ENCODE data around the gene GNPTAB. TPM values are rescaled to one million over a fixed set of nuclear protein-coding genes. Genes with fewer than 3 reads are reported as not detected.

The GNPTAB gene
- total and polyA plus RNA-seq, 2 of the 4 experiments (the other 2 are of a cell fraction), result 16.0 to 24.2 TPM

DNA sequence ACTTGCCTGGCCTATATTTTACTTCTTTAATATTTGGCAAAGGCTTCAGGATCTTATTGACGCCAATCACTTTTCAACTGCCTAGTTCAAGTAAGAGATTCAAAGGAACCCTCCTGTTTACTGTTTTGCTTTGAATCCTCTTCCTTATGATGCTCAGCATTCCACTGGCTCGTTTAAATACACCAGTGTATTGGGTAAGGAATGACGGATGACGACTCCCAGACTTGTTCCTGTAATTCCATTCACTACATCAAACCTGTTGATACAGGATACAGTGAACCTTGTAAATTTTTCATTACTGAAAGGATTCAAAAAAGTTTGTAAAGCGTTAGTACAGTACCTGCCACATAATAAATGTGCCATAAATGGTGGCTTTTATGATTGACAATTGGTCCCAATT lies 89.8 kb downstream of the GNPTAB start:
- Histone ChIP-seq H2BK5ac (ENCODE audit: low read depth, low read length, poor library complexity, severe bottlenecking) (no peak overlapping the region), H3K4me2 (ENCODE audit: low read depth, low read length) (no peak overlapping the region), H4K5ac (ENCODE audit: low read depth, low read length) (no peak overlapping the region), H2AFZ (replicated peaks; ENCODE audit: low read length, poor library complexity) (no peak overlapping the region), H3K27me3 (ENCODE audit: control insufficient read depth, insufficient read depth, low read length) (no peaks in the 10 kb centered on the region), H3K4me1 (ENCODE audit: control insufficient read depth, insufficient read depth, low read length) (no peaks in the 10 kb centered on the region), H3K23ac (ENCODE audit: low read depth, low read length) (no peak overlapping the region), H3K9me1 (ENCODE audit: insufficient read depth, low read length) (no peaks in the 10 kb centered on the region), H4K8ac (ENCODE audit: low read depth in 2 of 2, low read length in 2 of 2) (no peak overlapping the region), H2BK120ac (ENCODE audit: low read depth, low read length) (no peak overlapping the region), H3K9ac (ENCODE audit: low read depth, low read length) (no peak overlapping the region), H4K91ac (ENCODE audit: insufficient read depth, low read depth, low read length) (no peak overlapping the region), H2BK15ac (ENCODE audit: low read depth, low read length) (no peak overlapping the region), H2AK9ac (replicated peaks; ENCODE audit: low read depth, low read length, poor library complexity) (no peak overlapping the region), H3K27ac (ENCODE audit: insufficient read depth, low read length) (no peak overlapping the region), H3K36me3 (ENCODE audit: control insufficient read depth, insufficient read depth, low read length) (peaks cover 21% of the 10 kb centered on the region), H3K14ac (replicated peaks; ENCODE audit: low read depth, low read length) (no peak overlapping the region), H2BK20ac (ENCODE audit: low read depth, low read length) (no peak overlapping the region), H3K4me3 (ENCODE audit: insufficient read depth, low read depth, low read length) (no peak overlapping the region), H4K20me1 (ENCODE audit: insufficient read depth, low read length) (no peaks in the 10 kb centered on the region), H3K18ac (ENCODE audit: low read depth, low read length) (no peak overlapping the region), H3K4ac (ENCODE audit: low read depth, low read length) (no peak overlapping the region), H2AK5ac (ENCODE audit: low read depth, low read length) (no peak overlapping the region), H3K79me1 (ENCODE audit: low read depth in 1 of 2, low read length in 2 of 2) (no peaks in the 10 kb centered on the region), H3K56ac (ENCODE audit: extremely low read depth, insufficient read depth, low read length) (no peak overlapping the region), H3K9me3 (ENCODE audit: control insufficient read depth, insufficient read depth, low read length) (no peaks in the 10 kb centered on the region)
- intact Hi-C loops (cut with micrococcal nuclease), result no loop called here
- no CpG with 5 or more reads among the region's 5 CpGs for WGBS, 2 experiments (ENCODE audit: extremely low coverage in 2 of 2, insufficient read length in 1 of 2)
- POLR2A ChIA-PET (ENCODE audit: unreplicated experiment), result no interaction called here
- BruUV-seq (replicated peaks), result no TSS peak
- TF ChIP-seq CEBPB (IDR thresholded peaks at IDR 0.05; ENCODE audit: low read depth, low read length), result no peak
- TF ChIP-seq, protein P1, sequence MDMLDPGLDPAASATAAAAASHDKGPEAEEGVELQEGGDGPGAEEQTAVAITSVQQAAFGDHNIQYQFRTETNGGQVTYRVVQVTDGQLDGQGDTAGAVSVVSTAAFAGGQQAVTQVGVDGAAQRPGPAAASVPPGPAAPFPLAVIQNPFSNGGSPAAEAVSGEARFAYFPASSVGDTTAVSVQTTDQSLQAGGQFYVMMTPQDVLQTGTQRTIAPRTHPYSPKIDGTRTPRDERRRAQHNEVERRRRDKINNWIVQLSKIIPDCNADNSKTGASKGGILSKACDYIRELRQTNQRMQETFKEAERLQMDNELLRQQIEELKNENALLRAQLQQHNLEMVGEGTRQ (IDR thresholded peaks at IDR 0.05; ENCODE audit: low read depth, low read length), result no peak
- in situ Hi-C loops (cut with MboI; ENCODE audit: low sequenced_read_pairs), result no loop called here
- CTCF ChIA-PET, result no interaction called here
- DNase-seq (no peak), ATAC-seq (ENCODE audit: low read depth) (no peak)
- dilution Hi-C loops (cut with HindIII; ENCODE audit: low sequenced_read_pairs, unreplicated experiment), result no loop called here
